ENCODE data around the gene ZCWPW2.

DNA sequence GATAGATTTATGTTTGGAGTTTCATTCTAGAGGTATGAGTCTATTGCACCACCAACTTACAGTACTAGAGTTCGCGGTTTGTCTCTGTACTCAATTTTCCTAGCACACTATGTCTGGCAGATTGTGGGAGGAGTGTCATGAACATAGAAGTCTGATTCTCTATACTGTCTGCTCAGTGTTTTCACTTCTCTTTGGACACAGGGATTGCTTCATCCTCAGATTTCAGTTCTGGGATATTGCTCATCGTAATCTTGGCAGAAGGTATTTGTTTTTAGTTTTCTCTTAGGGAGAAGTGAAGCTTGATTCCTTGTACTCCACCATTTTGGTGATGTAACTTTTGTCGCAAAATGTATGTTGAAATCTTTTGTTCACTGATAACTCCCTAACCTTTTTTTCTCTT lies 27.9 kb downstream of the ZCWPW2 start:
- TF ChIP-seq, protein P1, sequence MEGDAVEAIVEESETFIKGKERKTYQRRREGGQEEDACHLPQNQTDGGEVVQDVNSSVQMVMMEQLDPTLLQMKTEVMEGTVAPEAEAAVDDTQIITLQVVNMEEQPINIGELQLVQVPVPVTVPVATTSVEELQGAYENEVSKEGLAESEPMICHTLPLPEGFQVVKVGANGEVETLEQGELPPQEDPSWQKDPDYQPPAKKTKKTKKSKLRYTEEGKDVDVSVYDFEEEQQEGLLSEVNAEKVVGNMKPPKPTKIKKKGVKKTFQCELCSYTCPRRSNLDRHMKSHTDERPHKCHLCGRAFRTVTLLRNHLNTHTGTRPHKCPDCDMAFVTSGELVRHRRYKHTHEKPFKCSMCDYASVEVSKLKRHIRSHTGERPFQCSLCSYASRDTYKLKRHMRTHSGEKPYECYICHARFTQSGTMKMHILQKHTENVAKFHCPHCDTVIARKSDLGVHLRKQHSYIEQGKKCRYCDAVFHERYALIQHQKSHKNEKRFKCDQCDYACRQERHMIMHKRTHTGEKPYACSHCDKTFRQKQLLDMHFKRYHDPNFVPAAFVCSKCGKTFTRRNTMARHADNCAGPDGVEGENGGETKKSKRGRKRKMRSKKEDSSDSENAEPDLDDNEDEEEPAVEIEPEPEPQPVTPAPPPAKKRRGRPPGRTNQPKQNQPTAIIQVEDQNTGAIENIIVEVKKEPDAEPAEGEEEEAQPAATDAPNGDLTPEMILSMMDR (IDR thresholded peaks at IDR 0.05; ENCODE audit: low read depth, low read length, poor library complexity, severe bottlenecking): no peak
- TF ChIP-seq EZH2phosphoT487 (IDR thresholded peaks at IDR 0.05; ENCODE audit: borderline replicate concordance, low read length): no peak
